Spleen (tissue), 11 donors: ENCODE measurements around the gene PSG1. TPM values are rescaled to one million over a fixed set of nuclear protein-coding genes. Genes with fewer than 3 reads are reported as not detected.
"Not testable (repeated sequence)": the region's sequence is repeated elsewhere in the genome, so short reads cannot be mapped to it uniquely, and the experiment has no call there.

Experiments
- DNase-seq: peaks from one replicate; pipeline ENCODE4 v3.0.0-alpha.2; 2020
- H3K27ac ChIP-seq, 8 donors: fragments of 200-600 bp; sonication (generic) in 7 of 8; 1 replicate in 4 of 8; 2 replicates in 4 of 8; pipeline versions ENCODE4 v1.5.0 to v1.8.0; 2016 to 2021; ENCODE audit warnings: inconsistent platforms in 4 of 8, mild to moderate bottlenecking in 4 of 8, moderate library complexity in 1 of 8
- H3K27me3 ChIP-seq, 7 donors: fragments of 200-600 bp; sonication (generic) in 6 of 7; replicated peaks in 1 of 7; 1 replicate in 4 of 7; 2 replicates in 3 of 7; pipeline versions ENCODE4 v1.5.0 to v1.8.0; 2016 to 2021; ENCODE audit warnings: inconsistent platforms in 3 of 7, mild to moderate bottlenecking in 1 of 7
- H3K36me3 ChIP-seq, 6 donors: fragments of 200-600 bp; sonication (generic) in 5 of 6; 1 replicate in 4 of 6; 2 replicates in 2 of 6; pipeline versions ENCODE4 v1.5.0 to v1.8.0; 2016 to 2021; ENCODE audit warnings: inconsistent platforms in 2 of 6
- H3K4me1 ChIP-seq, 6 donors: fragments of 200-600 bp; sonication (generic) in 5 of 6; 1 replicate in 3 of 6; 2 replicates in 3 of 6; pipeline versions ENCODE4 v1.5.0 to v1.8.0; 2016 to 2021; ENCODE audit warnings: inconsistent platforms in 3 of 6
- H3K4me3 ChIP-seq, 8 donors: fragments of 200-600 bp; sonication (generic) in 7 of 8; 1 replicate in 4 of 8; 2 replicates in 4 of 8; pipeline versions ENCODE4 v1.5.0 to v1.8.0; 2016 to 2021; ENCODE audit warnings: inconsistent platforms in 4 of 8, mild to moderate bottlenecking in 4 of 8, moderate library complexity in 2 of 8
- H3K9me3 ChIP-seq, 8 donors: fragments of 200-600 bp; sonication (generic) in 7 of 8; 1 replicate in 4 of 8; 2 replicates in 4 of 8; pipeline versions ENCODE4 v1.5.0 to v1.8.0; 2016 to 2021; ENCODE audit warnings: inconsistent platforms in 4 of 8
- POLR2A ChIP-seq, 3 donors: fragments of 450-650 bp; IDR thresholded peaks; one replicate each; pipeline ENCODE4 v1.5.1; 2017; ENCODE audit warnings: antibody characterized with exemption in 3 of 3, mild to moderate bottlenecking in 1 of 3
- POLR2AphosphoS5 ChIP-seq, 3 donors: sonication (generic); formaldehyde crosslinking; IDR thresholded peaks; one replicate each; pipeline ENCODE4 v1.5.1; 2017; ENCODE audit warnings: antibody characterized with exemption in 3 of 3
- WGBS, 5 donors: extraction: QIAGEN DNeasy Blood & Tissue Kit in 3 of 5; methylation state at CpG; one replicate each; pipeline versions ENCODE4 v1.1.5 to v1.1.7; 2013 to 2018; 5-methylcytosine and 5-hydroxymethylcytosine counted together
- intact Hi-C: fragments of 100-400 bp; cut with DNase I; formaldehyde crosslinking; loops from one replicate; pipeline ENCODE4 v1.15.0; 2023; ENCODE audit warnings: low total_unique reads
- polyA plus RNA-seq, 3 donors: library from polyadenylated mRNA; stranded (reverse); fragments of 200-250 nt; gene quantifications; one replicate each; pipeline ENCODE4 v1.2.1, GENCODE V29; 2013
- total RNA-seq, 7 donors: library from RNA; depleted of rRNA in 3 of 7; stranded (reverse); fragments of >200 nt in 3 of 7; fragmentation: NEBNext Ultra II Directional in 4 of 7; extraction: Animal tissue kit (Norgen Biotek cat#: 25700) in 4 of 7; gene quantifications; one replicate each; pipeline versions ENCODE4 v1.1.0 to v1.2.1, GENCODE V29; 2016 to 2021
- TF ChIP-seq, protein P1 (sequence below), 11 experiments: fragments of 200-600 bp in 7 of 11; fragments of 450-650 bp in 4 of 11; sonication (generic) in 4 of 11; IDR thresholded peaks in 8 of 11; conservative IDR thresholded peaks in 3 of 11; 1 replicate in 7 of 11; 2 replicates in 4 of 11; pipeline versions ENCODE4 v1.4.0 to v1.8.0; 2016 to 2021; ENCODE audit warnings: antibody characterized with exemption in 11 of 11, inconsistent platforms in 4 of 11, mild to moderate bottlenecking in 1 of 11
- donor health status: healthy with polysubstance abuse.
- donor health status: DM: no; HTN: no; CAD: no; lungs with moderate emphysema.
- donor health status: DM: no; HTN: no; CAD: no.
- donor health status: Bipolar disorder and iron deficiency.
- donor health status: healthy.
- donor health status: DM: no; HTN: no; CAD: no.
- donor health status: DM: yes; HTN: yes; CAD: no.

Gene PSG1
- total and polyA plus RNA-seq, 10 donors = not detected

DNA sequence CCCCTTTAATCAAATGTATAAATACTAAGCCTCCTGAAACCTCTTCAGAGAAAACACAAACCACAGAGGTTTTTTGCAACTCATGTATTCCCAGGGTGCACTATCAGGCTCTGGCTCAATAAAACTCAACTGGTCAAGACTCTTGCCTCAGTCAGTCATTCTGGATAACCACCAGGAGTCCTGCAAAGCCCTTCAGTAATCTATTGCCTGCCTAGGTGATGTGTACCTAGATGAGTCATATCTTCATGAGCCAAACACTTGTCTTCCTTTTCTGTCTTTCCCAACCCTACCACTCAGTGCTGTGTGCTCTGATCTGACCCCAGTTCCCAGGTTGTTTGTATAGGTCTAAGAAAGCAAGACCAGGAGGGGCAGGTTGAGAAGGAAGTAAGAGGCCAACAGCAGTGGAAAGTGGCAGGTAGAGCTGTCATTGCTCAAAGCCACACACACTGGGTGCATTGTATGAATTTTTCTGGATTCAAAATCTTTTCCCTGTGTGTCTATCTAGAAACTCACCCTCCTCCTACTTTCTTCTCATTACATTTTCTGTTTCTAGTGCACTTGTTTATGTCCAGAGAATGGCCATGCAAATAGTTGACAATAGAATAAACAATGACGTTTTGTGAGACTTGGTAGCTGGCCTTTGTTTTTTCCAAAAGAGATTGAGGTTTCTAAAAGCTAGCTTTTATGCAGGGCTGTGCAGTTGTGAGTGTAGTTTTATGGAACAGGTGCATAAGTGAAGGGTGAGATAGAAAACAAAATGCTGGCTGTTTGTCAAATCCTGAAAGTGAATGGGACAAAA, 48.1 kb downstream of the PSG1 start:
- no peak for DNase-seq

DNA sequence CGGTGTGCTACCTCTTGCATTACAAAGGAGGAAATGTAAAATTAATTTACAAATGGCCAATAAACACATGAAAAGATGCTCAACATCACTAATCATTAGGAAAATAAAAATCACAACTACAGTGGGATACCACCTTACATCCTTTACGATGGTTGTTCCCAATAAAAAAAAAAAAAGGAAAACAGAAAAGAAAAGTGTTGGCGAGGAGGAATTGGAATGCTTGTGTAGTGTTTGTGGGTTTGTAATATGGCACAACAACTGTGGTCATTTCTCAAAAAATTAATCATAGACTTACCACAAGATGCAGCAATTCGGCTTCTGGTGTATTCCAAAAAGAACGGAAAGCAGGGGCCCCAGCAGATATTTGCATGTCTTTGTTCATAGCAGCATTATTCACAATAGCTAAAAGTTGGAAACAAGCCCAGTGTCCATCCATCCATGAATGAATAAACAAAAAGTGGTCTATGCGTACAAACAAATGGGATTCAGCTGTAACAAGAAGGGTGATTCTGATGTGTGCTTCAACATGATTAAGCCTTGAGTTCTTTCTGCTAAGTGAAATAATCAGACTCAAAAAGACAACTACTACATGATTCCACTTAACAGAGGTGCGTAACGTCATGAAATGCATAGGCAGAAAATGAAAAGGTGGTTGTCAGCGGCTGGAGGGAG, 58.1 kb downstream of the PSG1 start:
- DNase-seq, H3K4me1 ChIP-seq, H3K4me3 ChIP-seq, H3K27ac ChIP-seq, H3K36me3 ChIP-seq, intact Hi-C loops, H3K27me3 ChIP-seq: not testable (repeated sequence)
- WGBS, 5 donors = 83 to 95% (median 88%) methylated on average over 8 to 9 of the region's 9 CpGs
- peaks cover 0 to 24% (median 0%) of the 10 kb centered on the region in 8 donors for H3K9me3 ChIP-seq

More for the DNA sequence above, 48.1 kb downstream of the PSG1 start:
- Histone ChIP-seq H3K4me3 (no peak overlapping the region), H3K36me3 (no peaks in the 10 kb centered on the region), H3K9me3 (peaks cover 0 to 14% (median 0%) of the 10 kb centered on the region in 8 donors), H3K27ac (no peak overlapping the region), H3K27me3 (peaks cover 0 to 9% (median 0%) of the 10 kb centered on the region in 7 donors), H3K4me1 (no peaks in the 10 kb centered on the region)
- 49 to 72% (median 59%) methylated on average over 1 of the region's 1 CpG for WGBS, 5 donors
- TF ChIP-seq, protein P1, sequence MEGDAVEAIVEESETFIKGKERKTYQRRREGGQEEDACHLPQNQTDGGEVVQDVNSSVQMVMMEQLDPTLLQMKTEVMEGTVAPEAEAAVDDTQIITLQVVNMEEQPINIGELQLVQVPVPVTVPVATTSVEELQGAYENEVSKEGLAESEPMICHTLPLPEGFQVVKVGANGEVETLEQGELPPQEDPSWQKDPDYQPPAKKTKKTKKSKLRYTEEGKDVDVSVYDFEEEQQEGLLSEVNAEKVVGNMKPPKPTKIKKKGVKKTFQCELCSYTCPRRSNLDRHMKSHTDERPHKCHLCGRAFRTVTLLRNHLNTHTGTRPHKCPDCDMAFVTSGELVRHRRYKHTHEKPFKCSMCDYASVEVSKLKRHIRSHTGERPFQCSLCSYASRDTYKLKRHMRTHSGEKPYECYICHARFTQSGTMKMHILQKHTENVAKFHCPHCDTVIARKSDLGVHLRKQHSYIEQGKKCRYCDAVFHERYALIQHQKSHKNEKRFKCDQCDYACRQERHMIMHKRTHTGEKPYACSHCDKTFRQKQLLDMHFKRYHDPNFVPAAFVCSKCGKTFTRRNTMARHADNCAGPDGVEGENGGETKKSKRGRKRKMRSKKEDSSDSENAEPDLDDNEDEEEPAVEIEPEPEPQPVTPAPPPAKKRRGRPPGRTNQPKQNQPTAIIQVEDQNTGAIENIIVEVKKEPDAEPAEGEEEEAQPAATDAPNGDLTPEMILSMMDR (IDR thresholded peaks at IDR 0.05 in 8 of 11, conservative IDR thresholded peaks at IDR 0.05 in 3 of 11) = no peak
- TF ChIP-seq POLR2AphosphoS5 (IDR thresholded peaks at IDR 0.05) (no peak), POLR2A (IDR thresholded peaks at IDR 0.05) (no peak)
- intact Hi-C loops = no loop called here

DNA sequence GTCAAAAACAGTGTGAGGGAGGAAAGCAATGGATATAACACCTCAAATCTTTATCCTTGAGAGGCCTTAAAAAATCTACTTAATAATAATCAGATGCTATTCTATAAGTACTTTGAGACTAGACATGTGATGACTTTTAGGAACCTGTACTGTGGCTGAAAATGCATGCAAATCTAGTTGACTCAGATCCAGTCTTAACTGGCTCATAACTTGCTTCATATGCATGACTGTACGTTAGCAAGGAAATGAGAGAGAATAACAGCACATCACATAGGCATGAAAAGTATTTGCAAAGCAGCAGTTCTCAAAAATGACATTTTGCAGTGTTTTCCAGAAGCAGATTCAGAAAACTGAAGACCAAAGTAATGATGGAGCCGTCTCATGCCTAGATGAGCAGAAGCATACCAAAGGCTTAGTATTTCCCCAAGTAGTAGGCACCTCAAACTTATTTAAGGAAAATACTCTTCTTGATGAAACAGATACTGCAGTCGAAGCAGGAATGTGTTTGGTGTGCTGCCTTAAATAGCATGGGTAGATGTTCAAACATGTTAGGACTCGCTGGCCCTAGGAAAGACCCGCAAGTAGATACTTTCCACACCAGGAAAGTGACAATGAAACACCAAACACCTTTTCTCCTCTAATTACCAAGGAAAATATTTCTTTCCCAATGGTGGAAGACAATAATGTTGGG, 59.4 kb downstream of the PSG1 start:
- H3K4me3 ChIP-seq, H3K4me1 ChIP-seq, intact Hi-C loops, H3K27me3 ChIP-seq, H3K36me3 ChIP-seq, H3K27ac ChIP-seq, DNase-seq: not testable (repeated sequence)
- WGBS, 5 donors = 74 to 86% (median 79%) methylated on average over 5 of the region's 5 CpGs
- H3K9me3 ChIP-seq = peaks cover 0 to 13% (median 0%) of the 10 kb centered on the region in 8 donors

DNA sequence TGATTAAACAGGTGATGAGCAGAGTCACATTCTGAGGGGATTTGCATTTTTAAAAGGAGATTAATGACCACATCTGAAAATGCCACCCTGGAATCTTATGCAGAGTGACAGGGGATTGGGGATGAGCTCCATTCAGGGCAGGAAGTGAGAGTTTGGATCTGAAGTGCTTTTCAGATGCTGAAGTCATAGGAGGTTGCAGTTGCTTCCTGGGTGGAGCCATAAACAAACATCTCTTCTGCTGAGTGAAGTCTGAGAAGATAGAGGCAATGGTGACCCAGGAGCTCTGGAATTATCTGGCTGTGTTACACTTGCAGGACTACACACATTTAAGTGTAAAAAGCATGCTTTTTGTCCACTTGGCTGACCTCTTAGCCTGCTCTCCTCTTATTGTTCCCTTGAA, 62.6 kb downstream of the PSG1 start:
- H3K4me3 ChIP-seq = no peak overlapping the region
- intact Hi-C loops = no loop called here
- H3K27me3 ChIP-seq = peaks cover 0 to 9% (median 0%) of the 10 kb centered on the region in 7 donors
- H3K36me3 ChIP-seq = no peaks in the 10 kb centered on the region
- TF ChIP-seq POLR2A (IDR thresholded peaks at IDR 0.05) = no peak
- TF ChIP-seq, protein P1 (IDR thresholded peaks at IDR 0.05 in 8 of 11, conservative IDR thresholded peaks at IDR 0.05 in 3 of 11) = no peak
- TF ChIP-seq POLR2AphosphoS5 (IDR thresholded peaks at IDR 0.05) = no peak
- no peak overlapping the region for H3K27ac ChIP-seq
- no peak for DNase-seq
- H3K9me3 ChIP-seq = peaks cover 0 to 7% (median 0%) of the 10 kb centered on the region in 8 donors
- no peaks in the 10 kb centered on the region for H3K4me1 ChIP-seq

Other genes with a start within 250 kb of the PSG1 start
- not detected for gene PSG3, start 139.2 kb downstream of the PSG1 start, total RNA-seq
- not detected for gene PSG3, start 139.2 kb downstream of the PSG1 start, polyA plus RNA-seq
- gene PSG8, start 114.0 kb downstream of the PSG1 start, total RNA-seq = not detected
- not detected for gene PSG8, start 114.0 kb downstream of the PSG1 start, polyA plus RNA-seq
- gene PSG6, start 38.2 kb upstream of the PSG1 start, total RNA-seq = not detected
- not detected for gene PSG6, start 38.2 kb upstream of the PSG1 start, polyA plus RNA-seq
- not detected for gene PSG7, start 57.5 kb upstream of the PSG1 start, total RNA-seq
- gene PSG7, start 57.5 kb upstream of the PSG1 start, polyA plus RNA-seq = not detected
- gene PSG11, start 146.8 kb upstream of the PSG1 start, total RNA-seq = not detected
- not detected for gene PSG11, start 146.8 kb upstream of the PSG1 start, polyA plus RNA-seq
- gene PSG2, start 203.0 kb upstream of the PSG1 start, total RNA-seq = not detected
- not detected for gene PSG2, start 203.0 kb upstream of the PSG1 start, polyA plus RNA-seq